Prostate gland (tissue), 2 donors: ENCODE measurements around the gene LRPPRC. TPM values are rescaled to one million over a fixed set of nuclear protein-coding genes. Genes with fewer than 3 reads are reported as not detected.

Experiments
- DNase-seq: peaks from one replicate; pipeline ENCODE4 v3.0.0-alpha.2; 2019; ENCODE audit warnings: low spot score
- H3K27ac ChIP-seq, 2 donors: fragments of 200-600 bp; sonication (generic); 2 replicates each; pipeline ENCODE4 v1.5.1; 2017 to 2019
- H3K27me3 ChIP-seq: fragments of 200-600 bp; sonication (generic); replicated peaks from 2 replicates; pipeline ENCODE4 v1.5.1; 2019; ENCODE audit not compliant: insufficient read depth
- H3K36me3 ChIP-seq, 2 donors: fragments of 200-600 bp; sonication (generic); 1 replicate in 1 of 2; 2 replicates in 1 of 2; pipeline versions ENCODE4 v1.5.1 to v1.8.1; 2017 to 2019
- H3K4me1 ChIP-seq: fragments of 200-600 bp; sonication (generic); replicated peaks from 2 replicates; pipeline ENCODE4 v1.5.1; 2019
- H3K4me3 ChIP-seq, 2 donors: fragments of 200-600 bp; sonication (generic); 2 replicates each; pipeline ENCODE4 v1.5.1; 2017 to 2019
- H3K9me3 ChIP-seq: fragments of 200-600 bp; sonication (generic); 2 replicates; pipeline ENCODE4 v1.5.1; 2017
- POLR2A ChIP-seq: fragments of 450-650 bp; IDR thresholded peaks from one replicate; pipeline ENCODE4 v1.6.1; 2016; ENCODE audit warnings: antibody characterized with exemption, mild to moderate bottlenecking
- POLR2AphosphoS5 ChIP-seq: sonication (generic); formaldehyde crosslinking; IDR thresholded peaks from one replicate; pipeline ENCODE4 v1.6.1; 2017; ENCODE audit warnings: antibody characterized with exemption
- WGBS: methylation state at CpG from one replicate; pipeline ENCODE4 v1.1.5; 2018; 5-methylcytosine and 5-hydroxymethylcytosine counted together
- intact Hi-C: fragments of 100-400 bp; cut with DNase I; formaldehyde crosslinking; loops from one replicate; pipeline ENCODE4 v1.14.2; 2022
- total RNA-seq, 2 donors: library from RNA; depleted of rRNA; stranded (reverse); fragments of >200 nt; gene quantifications; one replicate each; pipeline ENCODE4 v1.1.0, GENCODE V29; 2016
- TF ChIP-seq, protein P1 (sequence below), 4 experiments: fragments of 200-600 bp in 2 of 4; fragments of 450-650 bp in 2 of 4; sonication (generic) in 2 of 4; IDR thresholded peaks; 1 replicate in 3 of 4; 2 replicates in 1 of 4; pipeline ENCODE4 v1.5.1; 2016 to 2019; ENCODE audit warnings: antibody characterized with exemption in 4 of 4, mild to moderate bottlenecking in 2 of 4, moderate library complexity in 2 of 4

LRPPRC gene
- total RNA-seq, 2 donors from 2014 or later: 49.3 to 82.3 TPM

DNA sequence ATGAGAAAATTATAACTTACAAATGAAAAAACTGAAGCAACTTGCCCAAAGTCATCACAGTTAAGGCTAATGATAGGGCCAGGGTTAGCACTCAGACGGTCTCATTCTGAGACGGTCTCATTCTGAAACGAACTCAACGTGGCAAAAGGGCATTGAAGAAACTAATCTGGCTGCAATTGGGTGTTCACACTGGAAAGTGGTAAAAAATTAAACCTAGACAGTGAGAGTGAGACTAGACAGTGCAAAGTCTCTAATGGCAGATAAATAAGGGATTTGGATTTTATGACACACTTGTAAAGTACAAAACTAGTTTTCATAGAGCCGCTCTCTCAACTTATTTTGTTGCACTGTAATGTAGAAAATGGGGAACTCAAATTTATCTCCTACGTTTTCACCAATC, 9.2 kb downstream of the LRPPRC start:
- H3K36me3 ChIP-seq: no peaks in the 10 kb centered on the region

GRCh38 chr2:43985359-43985758, 10.4 kb downstream of the LRPPRC start:
- H3K9me3 ChIP-seq: no peaks in the 10 kb centered on the region
- H3K27me3 ChIP-seq: no peaks in the 10 kb centered on the region
- no peak for TF ChIP-seq POLR2AphosphoS5
- no peak for TF ChIP-seq POLR2A
- TF ChIP-seq, protein P1, sequence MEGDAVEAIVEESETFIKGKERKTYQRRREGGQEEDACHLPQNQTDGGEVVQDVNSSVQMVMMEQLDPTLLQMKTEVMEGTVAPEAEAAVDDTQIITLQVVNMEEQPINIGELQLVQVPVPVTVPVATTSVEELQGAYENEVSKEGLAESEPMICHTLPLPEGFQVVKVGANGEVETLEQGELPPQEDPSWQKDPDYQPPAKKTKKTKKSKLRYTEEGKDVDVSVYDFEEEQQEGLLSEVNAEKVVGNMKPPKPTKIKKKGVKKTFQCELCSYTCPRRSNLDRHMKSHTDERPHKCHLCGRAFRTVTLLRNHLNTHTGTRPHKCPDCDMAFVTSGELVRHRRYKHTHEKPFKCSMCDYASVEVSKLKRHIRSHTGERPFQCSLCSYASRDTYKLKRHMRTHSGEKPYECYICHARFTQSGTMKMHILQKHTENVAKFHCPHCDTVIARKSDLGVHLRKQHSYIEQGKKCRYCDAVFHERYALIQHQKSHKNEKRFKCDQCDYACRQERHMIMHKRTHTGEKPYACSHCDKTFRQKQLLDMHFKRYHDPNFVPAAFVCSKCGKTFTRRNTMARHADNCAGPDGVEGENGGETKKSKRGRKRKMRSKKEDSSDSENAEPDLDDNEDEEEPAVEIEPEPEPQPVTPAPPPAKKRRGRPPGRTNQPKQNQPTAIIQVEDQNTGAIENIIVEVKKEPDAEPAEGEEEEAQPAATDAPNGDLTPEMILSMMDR (IDR thresholded peaks at IDR 0.05): no peak
- no peaks in the 10 kb centered on the region for H3K4me1 ChIP-seq
- intact Hi-C loops: no loop called here
- H3K36me3 ChIP-seq: no peaks in the 10 kb centered on the region
- no peak overlapping the region for H3K4me3 ChIP-seq
- WGBS: 99% methylated on average over 3 of the region's 3 CpGs
- no peak overlapping the region for H3K27ac ChIP-seq
- no peak for DNase-seq

More for the DNA sequence above, 9.2 kb downstream of the LRPPRC start:
- Histone ChIP-seq H3K27ac (no peak overlapping the region), H3K9me3 (no peaks in the 10 kb centered on the region), H3K4me1 (no peaks in the 10 kb centered on the region), H3K4me3 (no peak overlapping the region), H3K27me3 (no peaks in the 10 kb centered on the region)
- TF ChIP-seq, protein P1 (IDR thresholded peaks at IDR 0.05): no peak
- TF ChIP-seq POLR2A (no peak), POLR2AphosphoS5 (no peak)
- no peak for DNase-seq
- intact Hi-C loops: no loop called here
- WGBS: 91% methylated on average over 6 of the region's 6 CpGs

DNA sequence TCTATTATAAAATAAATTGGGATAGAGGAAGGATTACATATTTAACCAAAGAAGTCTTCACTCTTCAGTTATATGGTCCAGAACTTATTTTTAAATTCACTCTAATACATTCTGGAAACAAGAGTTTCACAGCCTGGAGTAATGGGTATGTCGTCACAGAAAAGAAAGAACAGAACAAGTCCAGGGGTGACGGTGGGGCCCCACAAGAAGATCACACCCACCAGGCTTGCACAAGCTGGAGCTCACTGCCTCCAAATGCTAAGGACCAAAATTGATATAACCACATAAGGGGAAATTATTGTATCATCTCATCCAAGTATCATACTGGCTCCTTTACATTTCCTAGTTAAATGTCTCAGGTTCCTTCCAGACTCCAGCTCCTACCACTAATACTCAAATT, 11.3 kb downstream of the LRPPRC start:
- Histone ChIP-seq H3K4me1 (no peaks in the 10 kb centered on the region), H3K4me3 (no peak overlapping the region), H3K27ac (no peak overlapping the region), H3K9me3 (no peaks in the 10 kb centered on the region), H3K36me3 (no peaks in the 10 kb centered on the region), H3K27me3 (no peaks in the 10 kb centered on the region)
- intact Hi-C loops: no loop called here
- 84% methylated on average over 2 of the region's 2 CpGs for WGBS
- no peak for DNase-seq
- TF ChIP-seq, protein P1 (IDR thresholded peaks at IDR 0.05): no peak
- TF ChIP-seq POLR2A (no peak), POLR2AphosphoS5 (no peak)

DNA sequence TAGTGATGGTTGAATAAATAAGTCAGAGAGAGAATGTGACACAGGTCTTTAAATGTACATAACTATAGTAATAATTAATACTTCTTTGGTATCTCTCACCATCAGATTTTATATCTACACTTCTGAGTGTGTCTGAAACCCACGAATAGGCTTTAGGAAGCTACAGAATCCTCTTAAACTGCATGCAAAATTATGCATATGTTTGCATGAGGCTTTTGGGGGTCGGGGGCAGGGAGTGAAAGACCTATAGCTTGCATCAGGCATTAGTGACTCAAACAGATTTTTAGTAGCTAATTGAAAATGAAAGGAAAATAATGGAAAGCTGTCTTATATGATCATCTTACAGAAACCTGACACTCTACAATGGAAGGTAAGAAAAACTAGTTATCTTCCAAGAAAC, 14.9 kb downstream of the LRPPRC start:
- DNase-seq: no peak
- Histone ChIP-seq H3K4me3 (no peak overlapping the region), H3K9me3 (no peaks in the 10 kb centered on the region), H3K36me3 (no peaks in the 10 kb centered on the region), H3K27ac (no peak overlapping the region), H3K4me1 (no peaks in the 10 kb centered on the region), H3K27me3 (no peaks in the 10 kb centered on the region)
- TF ChIP-seq POLR2AphosphoS5: no peak
- intact Hi-C loops: no loop called here
- 95% methylated on average over 2 of the region's 2 CpGs for WGBS

DNA sequence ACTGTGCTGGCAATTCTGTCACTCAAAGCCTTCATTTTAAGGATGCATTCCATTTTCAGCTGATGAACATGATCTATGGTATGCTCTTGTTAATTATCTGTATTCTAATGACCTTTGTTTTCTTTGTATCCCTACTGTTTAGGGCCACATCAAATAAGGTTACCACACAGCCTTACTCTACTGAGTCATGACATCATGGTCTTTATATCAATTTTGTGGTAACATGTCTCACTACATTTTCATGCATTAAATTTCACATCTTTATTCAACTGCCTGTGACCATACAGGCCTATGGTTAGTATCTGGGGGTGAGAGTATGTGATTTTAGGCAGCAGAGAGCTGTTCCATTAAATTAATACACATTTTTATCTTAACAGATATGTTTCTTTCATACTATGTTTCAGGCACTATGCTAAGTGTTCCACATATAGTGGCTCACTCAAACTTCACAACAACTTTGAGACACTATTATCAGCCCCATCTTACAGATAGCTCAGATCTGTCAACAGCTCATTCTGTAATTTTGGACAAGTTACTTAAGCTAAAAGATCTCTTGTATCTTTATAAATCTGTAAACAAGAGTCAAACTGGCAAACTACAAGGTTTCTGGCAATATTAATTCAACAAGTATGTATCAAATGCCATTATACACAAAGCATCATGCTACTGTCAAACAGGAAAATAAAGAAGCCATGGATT, 18.0 kb downstream of the LRPPRC start:
- intact Hi-C loops: no loop called here
- H3K27ac ChIP-seq: no peak overlapping the region
- H3K4me1 ChIP-seq: no peaks in the 10 kb centered on the region
- TF ChIP-seq POLR2AphosphoS5: no peak
- TF ChIP-seq POLR2A: no peak
- TF ChIP-seq, protein P1 (IDR thresholded peaks at IDR 0.05): no peak
- no peaks in the 10 kb centered on the region for H3K36me3 ChIP-seq
- no peak overlapping the region for H3K4me3 ChIP-seq
- DNase-seq: no peak
- no peaks in the 10 kb centered on the region for H3K9me3 ChIP-seq
- no peaks in the 10 kb centered on the region for H3K27me3 ChIP-seq
